ENCODE data around the gene SRPK2. TPM values are rescaled to one million over a fixed set of nuclear protein-coding genes. Genes with fewer than 3 reads are reported as not detected.

Gene SRPK2
- polyA plus RNA-seq, 3 donors = 50.5 to 55.3 (median 51.0) TPM

Other genes with a start within 250 kb of the SRPK2 start
- 10 to 100 TPM; 18.1 to 21.4 (median 19.4) TPM for gene PUS7, start 133.3 kb upstream of the SRPK2 start, polyA plus RNA-seq (ENCODE audit: insufficient read length in 3 of 3)
- 10 to 100 TPM; 22.1 to 22.6 (median 22.2) TPM for gene RINT1, start 143.3 kb upstream of the SRPK2 start, polyA plus RNA-seq (ENCODE audit: insufficient read length in 3 of 3)
- 1 to 10 TPM in 2 of 3 donors, under 1 TPM in 1; 1.00 to 1.6 (median 1.4) TPM for gene EFCAB10, start 192.6 kb upstream of the SRPK2 start, polyA plus RNA-seq (ENCODE audit: insufficient read length in 3 of 3)

All from right renal cortex interstitium (tissue), 3 donors.